Type B pancreatic cell (in vitro differentiated cells): ENCODE measurements around the gene NETO1. TPM values are rescaled to one million over a fixed set of nuclear protein-coding genes. Genes with fewer than 3 reads are reported as not detected.
A peak's percentile ranks its signal among the peaks of the same experiment; 100 is the strongest.

ENCODE experiments used
- DNase-seq: peaks from one replicate; pipeline ENCODE4 v3.0.0; 2021; ENCODE audit warnings: mixed read lengths; ENCODE audit not compliant: unreplicated experiment; ENCODE audit errors: extremely low spot score
- H3K27ac Mint-ChIP-seq: 2 replicates; pipeline ENCODE4 v1.8.0; 2021; ENCODE audit warnings: mild to moderate bottlenecking, mixed read lengths
- H3K27me3 Mint-ChIP-seq: 2 replicates; pipeline ENCODE4 v1.8.0; 2021; ENCODE audit warnings: mixed read lengths
- H3K36me3 Mint-ChIP-seq: 2 replicates; pipeline ENCODE4 v1.8.0; 2021; ENCODE audit warnings: mixed read lengths
- H3K4me1 Mint-ChIP-seq: one replicate; pipeline ENCODE4 v1.8.0; 2021; ENCODE audit warnings: mixed read lengths; ENCODE audit not compliant: unreplicated experiment
- H3K4me3 Mint-ChIP-seq: 2 replicates; pipeline ENCODE4 v1.8.0; 2021; ENCODE audit warnings: mild to moderate bottlenecking, mixed read lengths
- H3K9me3 Mint-ChIP-seq: 2 replicates; pipeline ENCODE4 v1.8.0; 2021; ENCODE audit warnings: mixed read lengths
- CTCF ChIP-seq: fragments of 200-600 bp; sonication (generic); conservative IDR thresholded peaks from 2 replicates; pipeline ENCODE4 v1.5.0; 2021; ENCODE audit warnings: antibody characterized with exemption, mild to moderate bottlenecking
- total RNA-seq: library from RNA; stranded (reverse); gene quantifications from 2 replicates; pipeline ENCODE4 v1.2.1, GENCODE V29; 2021; ENCODE audit warnings: low replicate concordance

NETO1 gene
- total RNA-seq, 1 donor from 2014 or later: 7.0 TPM

- Mint-ChIP-seq H3K4me3 (peak overlapping the region; percentile 82), H3K9me3 (no peaks in the 10 kb centered on the region), H3K27ac (no peak overlapping the region), H3K27me3 (peaks cover 68% of the 10 kb centered on the region), H3K4me1 (no peaks in the 10 kb centered on the region), H3K36me3 (no peaks in the 10 kb centered on the region)
- TF ChIP-seq CTCF: no peak
- DNase-seq: no peak
Observed at GRCh38 chr18:72869226-72870185, 1.7 kb upstream of the NETO1 start.

- H3K27me3 Mint-ChIP-seq: peaks cover 73% of the 10 kb centered on the region
- H3K36me3 Mint-ChIP-seq: no peaks in the 10 kb centered on the region
- no peaks in the 10 kb centered on the region for H3K9me3 Mint-ChIP-seq
- H3K4me3 Mint-ChIP-seq: peak overlapping the region; percentile 86
- no peaks in the 10 kb centered on the region for H3K4me1 Mint-ChIP-seq
- no peak overlapping the region for H3K27ac Mint-ChIP-seq
- DNase-seq: no peak
- no peak for TF ChIP-seq CTCF
Observed at GRCh38 chr18:72868585-72869225, 918 bp upstream of the NETO1 start.

GRCh38 chr18:72866901-72867745 is 664 bp downstream of the NETO1 start:
- Mint-ChIP-seq H3K4me3 (peak overlapping the region; percentile 81), H3K4me1 (no peaks in the 10 kb centered on the region), H3K36me3 (no peaks in the 10 kb centered on the region), H3K9me3 (no peaks in the 10 kb centered on the region), H3K27ac (no peak overlapping the region), H3K27me3 (peaks cover 77% of the 10 kb centered on the region)
- no peak for DNase-seq
- no peak for TF ChIP-seq CTCF

- Mint-ChIP-seq H3K27me3 (peaks cover 75% of the 10 kb centered on the region), H3K4me1 (no peaks in the 10 kb centered on the region), H3K36me3 (no peaks in the 10 kb centered on the region), H3K9me3 (no peaks in the 10 kb centered on the region), H3K27ac (no peak overlapping the region), H3K4me3 (peak overlapping the region; percentile 81)
- TF ChIP-seq CTCF: no peak
- no peak for DNase-seq
Observed at GRCh38 chr18:72866442-72866900, 1.3 kb downstream of the NETO1 start.

GRCh38 chr18:72863754-72864153 is 4.0 kb downstream of the NETO1 start:
- H3K4me1 Mint-ChIP-seq: no peaks in the 10 kb centered on the region
- TF ChIP-seq CTCF: no peak
- H3K36me3 Mint-ChIP-seq: no peaks in the 10 kb centered on the region
- no peak overlapping the region for H3K4me3 Mint-ChIP-seq
- no peak overlapping the region for H3K27ac Mint-ChIP-seq
- no peaks in the 10 kb centered on the region for H3K9me3 Mint-ChIP-seq
- H3K27me3 Mint-ChIP-seq: peaks cover 63% of the 10 kb centered on the region
- DNase-seq: no peak
